Osteocyte (in vitro differentiated cells): ENCODE data around the gene ABCA3. TPM values are rescaled to one million over a fixed set of nuclear protein-coding genes. Genes with fewer than 3 reads are reported as not detected.

Source experiments
- DNase-seq: peaks from one replicate; pipeline ENCODE4 v3.0.0; 2021; ENCODE audit warnings: mixed read lengths; ENCODE audit not compliant: unreplicated experiment; ENCODE audit errors: extremely low spot score
- H3K27ac Mint-ChIP-seq: one replicate; pipeline ENCODE4 v1.8.0; 2021; ENCODE audit warnings: mild to moderate bottlenecking, mixed read lengths; ENCODE audit not compliant: unreplicated experiment
- H3K27me3 Mint-ChIP-seq: one replicate; pipeline ENCODE4 v1.8.0; 2021; ENCODE audit warnings: mixed read lengths; ENCODE audit not compliant: unreplicated experiment
- H3K36me3 Mint-ChIP-seq: one replicate; pipeline ENCODE4 v1.8.0; 2021; ENCODE audit warnings: mixed read lengths; ENCODE audit not compliant: unreplicated experiment
- H3K4me1 Mint-ChIP-seq: one replicate; pipeline ENCODE4 v1.8.0; 2021; ENCODE audit warnings: mixed read lengths; ENCODE audit not compliant: unreplicated experiment
- H3K4me3 Mint-ChIP-seq: one replicate; pipeline ENCODE4 v1.8.0; 2021; ENCODE audit warnings: mild to moderate bottlenecking, moderate library complexity, mixed read lengths; ENCODE audit not compliant: unreplicated experiment
- H3K9me3 Mint-ChIP-seq: one replicate; pipeline ENCODE4 v1.8.0; 2021; ENCODE audit warnings: mixed read lengths; ENCODE audit not compliant: unreplicated experiment
- total RNA-seq: library from RNA; stranded (reverse); gene quantifications from 2 replicates; pipeline ENCODE4 v1.2.1, GENCODE V29; 2021
- TF ChIP-seq, protein P1 (sequence below): fragments of 200-600 bp; sonication (generic); IDR thresholded peaks from 2 replicates; pipeline ENCODE4 v1.5.0; 2021; ENCODE audit warnings: antibody characterized with exemption, mild to moderate bottlenecking, moderate library complexity

The ABCA3 gene
- total RNA-seq, 1 donor from 2014 or later: 20.4 TPM

DNA sequence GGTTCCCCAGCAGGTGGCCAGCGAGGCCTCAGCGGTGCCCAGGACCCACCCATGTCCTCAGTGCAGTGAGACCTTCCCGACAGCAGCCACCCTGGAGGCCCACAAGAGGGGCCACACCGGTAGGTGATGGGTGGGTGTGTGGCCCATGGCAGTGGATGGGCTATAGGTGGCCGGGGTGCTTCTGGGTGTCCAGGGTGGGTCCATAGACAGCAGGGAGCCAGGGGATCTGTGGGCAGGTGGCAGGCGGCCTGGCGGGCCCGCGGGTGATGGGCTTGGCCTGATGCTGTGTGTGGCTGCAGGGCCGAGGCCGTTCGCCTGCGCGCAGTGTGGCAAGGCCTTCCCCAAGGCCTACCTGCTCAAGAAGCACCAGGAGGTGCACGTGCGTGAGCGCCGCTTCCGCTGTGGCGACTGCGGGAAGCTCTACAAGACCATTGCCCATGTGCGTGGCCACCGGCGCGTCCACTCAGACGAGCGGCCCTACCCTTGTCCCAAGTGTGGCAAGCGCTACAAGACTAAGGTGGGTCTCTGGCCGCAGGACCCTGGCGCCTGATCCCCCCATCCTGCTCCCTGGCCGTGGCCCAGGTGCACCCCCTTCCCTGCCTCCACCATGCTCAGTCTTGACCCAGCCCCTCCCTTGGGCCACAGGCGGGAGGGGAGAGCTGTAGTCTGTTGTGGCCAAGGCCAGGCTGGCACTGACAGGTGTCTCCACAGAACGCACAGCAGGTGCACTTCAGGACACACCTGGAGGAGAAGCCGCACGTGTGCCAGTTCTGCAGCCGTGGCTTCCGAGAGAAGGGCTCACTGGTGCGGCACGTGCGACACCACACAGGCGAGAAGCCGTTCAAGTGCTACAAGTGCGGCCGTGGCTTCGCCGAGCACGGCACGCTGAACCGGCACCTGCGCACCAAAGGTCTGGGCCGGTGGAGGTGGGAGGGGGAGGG lies 106.4 kb downstream of the ABCA3 start:
- H3K9me3 Mint-ChIP-seq: no peaks in the 10 kb centered on the region
- peaks cover 9% of the 10 kb centered on the region for H3K36me3 Mint-ChIP-seq
- DNase-seq: no peak
- no peak overlapping the region for H3K27ac Mint-ChIP-seq
- H3K27me3 Mint-ChIP-seq: no peaks in the 10 kb centered on the region
- H3K4me1 Mint-ChIP-seq: peaks cover 2% of the 10 kb centered on the region
- TF ChIP-seq, protein P1, sequence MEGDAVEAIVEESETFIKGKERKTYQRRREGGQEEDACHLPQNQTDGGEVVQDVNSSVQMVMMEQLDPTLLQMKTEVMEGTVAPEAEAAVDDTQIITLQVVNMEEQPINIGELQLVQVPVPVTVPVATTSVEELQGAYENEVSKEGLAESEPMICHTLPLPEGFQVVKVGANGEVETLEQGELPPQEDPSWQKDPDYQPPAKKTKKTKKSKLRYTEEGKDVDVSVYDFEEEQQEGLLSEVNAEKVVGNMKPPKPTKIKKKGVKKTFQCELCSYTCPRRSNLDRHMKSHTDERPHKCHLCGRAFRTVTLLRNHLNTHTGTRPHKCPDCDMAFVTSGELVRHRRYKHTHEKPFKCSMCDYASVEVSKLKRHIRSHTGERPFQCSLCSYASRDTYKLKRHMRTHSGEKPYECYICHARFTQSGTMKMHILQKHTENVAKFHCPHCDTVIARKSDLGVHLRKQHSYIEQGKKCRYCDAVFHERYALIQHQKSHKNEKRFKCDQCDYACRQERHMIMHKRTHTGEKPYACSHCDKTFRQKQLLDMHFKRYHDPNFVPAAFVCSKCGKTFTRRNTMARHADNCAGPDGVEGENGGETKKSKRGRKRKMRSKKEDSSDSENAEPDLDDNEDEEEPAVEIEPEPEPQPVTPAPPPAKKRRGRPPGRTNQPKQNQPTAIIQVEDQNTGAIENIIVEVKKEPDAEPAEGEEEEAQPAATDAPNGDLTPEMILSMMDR: no peak
- no peak overlapping the region for H3K4me3 Mint-ChIP-seq

DNA sequence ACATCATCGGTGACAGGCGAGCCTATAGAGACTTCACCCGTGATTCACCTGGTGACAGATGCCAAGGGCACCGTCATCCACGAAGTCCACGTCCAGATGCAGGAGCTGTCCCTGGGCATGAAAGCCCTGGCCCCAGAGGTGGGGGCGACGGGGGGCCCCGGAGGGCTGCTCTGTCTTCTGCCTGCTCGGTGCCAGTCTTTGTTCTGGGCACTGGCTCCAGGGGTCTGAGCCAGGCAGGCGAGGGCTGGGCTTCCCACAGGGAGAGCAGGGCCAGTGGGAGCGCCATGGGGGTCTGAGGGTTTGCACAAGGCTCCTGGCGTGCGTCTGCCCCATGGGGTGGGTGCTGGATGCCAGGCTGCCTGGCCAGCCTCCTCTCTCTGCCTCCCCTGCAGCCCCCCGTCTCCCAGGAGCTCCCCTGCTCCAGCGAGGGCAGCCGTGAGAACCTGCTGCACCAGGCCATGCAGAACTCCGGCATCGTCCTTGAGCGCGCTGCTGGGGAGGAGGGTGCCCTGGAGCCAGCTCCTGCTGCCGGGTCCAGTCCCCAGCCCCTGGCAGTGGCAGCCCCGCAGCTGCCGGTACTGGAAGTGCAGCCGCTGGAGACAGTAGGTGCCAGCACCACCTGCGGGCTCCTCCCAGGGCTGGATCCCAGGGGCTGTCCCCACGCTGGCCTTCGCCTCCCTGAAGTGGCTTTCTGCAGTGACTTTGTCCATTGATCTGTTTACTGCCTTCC lies 107.3 kb downstream of the ABCA3 start:
- H3K4me1 Mint-ChIP-seq: peaks cover 2% of the 10 kb centered on the region
- no peak for DNase-seq
- H3K27ac Mint-ChIP-seq: no peak overlapping the region
- H3K9me3 Mint-ChIP-seq: no peaks in the 10 kb centered on the region
- TF ChIP-seq, protein P1: no peak
- peaks cover 9% of the 10 kb centered on the region for H3K36me3 Mint-ChIP-seq
- no peak overlapping the region for H3K4me3 Mint-ChIP-seq
- no peaks in the 10 kb centered on the region for H3K27me3 Mint-ChIP-seq

DNA sequence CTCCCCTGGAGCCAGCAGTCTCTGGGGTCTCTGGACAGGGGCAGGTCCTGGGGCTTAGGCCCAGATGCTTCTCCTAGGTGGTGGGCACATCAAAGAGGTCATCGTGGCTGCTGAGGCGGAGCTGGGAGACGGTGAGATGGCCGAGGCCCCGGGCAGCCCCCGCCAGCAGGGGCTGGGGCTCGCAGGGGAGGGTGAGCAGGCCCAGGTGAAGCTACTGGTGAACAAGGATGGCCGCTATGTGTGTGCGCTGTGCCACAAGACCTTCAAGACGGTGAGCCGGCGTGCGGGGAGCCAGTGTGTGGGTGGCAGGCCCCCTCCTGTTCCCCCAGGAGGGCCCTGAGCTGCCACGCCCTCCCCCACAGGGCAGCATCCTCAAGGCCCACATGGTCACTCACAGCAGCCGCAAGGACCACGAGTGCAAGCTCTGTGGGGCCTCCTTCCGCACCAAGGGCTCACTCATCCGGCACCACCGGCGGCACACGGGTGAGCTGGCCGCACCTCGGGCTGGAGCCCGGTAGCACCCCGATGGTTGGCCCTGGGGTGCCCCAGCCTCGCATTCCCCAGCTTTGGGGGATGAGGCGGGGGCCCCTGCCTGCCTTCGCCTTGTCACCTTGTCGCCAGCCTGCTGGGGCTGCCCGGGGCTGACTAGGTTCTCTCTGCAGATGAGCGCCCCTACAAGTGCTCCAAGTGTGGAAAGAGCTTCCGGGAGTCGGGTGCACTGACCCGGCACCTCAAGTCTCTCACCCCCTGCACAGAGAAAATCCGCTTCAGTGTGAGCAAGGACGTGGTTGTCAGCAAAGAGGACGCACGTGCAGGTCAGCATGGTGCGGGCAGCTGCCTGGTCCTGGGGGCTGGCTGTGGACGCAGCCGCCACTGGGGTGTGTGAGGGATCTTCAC lies 108.2 kb downstream of the ABCA3 start:
- no peaks in the 10 kb centered on the region for H3K9me3 Mint-ChIP-seq
- DNase-seq: no peak
- no peak overlapping the region for H3K4me3 Mint-ChIP-seq
- peaks cover 9% of the 10 kb centered on the region for H3K36me3 Mint-ChIP-seq
- peaks cover 2% of the 10 kb centered on the region for H3K4me1 Mint-ChIP-seq
- TF ChIP-seq, protein P1: no peak
- H3K27ac Mint-ChIP-seq: no peak overlapping the region
- H3K27me3 Mint-ChIP-seq: no peaks in the 10 kb centered on the region

DNA sequence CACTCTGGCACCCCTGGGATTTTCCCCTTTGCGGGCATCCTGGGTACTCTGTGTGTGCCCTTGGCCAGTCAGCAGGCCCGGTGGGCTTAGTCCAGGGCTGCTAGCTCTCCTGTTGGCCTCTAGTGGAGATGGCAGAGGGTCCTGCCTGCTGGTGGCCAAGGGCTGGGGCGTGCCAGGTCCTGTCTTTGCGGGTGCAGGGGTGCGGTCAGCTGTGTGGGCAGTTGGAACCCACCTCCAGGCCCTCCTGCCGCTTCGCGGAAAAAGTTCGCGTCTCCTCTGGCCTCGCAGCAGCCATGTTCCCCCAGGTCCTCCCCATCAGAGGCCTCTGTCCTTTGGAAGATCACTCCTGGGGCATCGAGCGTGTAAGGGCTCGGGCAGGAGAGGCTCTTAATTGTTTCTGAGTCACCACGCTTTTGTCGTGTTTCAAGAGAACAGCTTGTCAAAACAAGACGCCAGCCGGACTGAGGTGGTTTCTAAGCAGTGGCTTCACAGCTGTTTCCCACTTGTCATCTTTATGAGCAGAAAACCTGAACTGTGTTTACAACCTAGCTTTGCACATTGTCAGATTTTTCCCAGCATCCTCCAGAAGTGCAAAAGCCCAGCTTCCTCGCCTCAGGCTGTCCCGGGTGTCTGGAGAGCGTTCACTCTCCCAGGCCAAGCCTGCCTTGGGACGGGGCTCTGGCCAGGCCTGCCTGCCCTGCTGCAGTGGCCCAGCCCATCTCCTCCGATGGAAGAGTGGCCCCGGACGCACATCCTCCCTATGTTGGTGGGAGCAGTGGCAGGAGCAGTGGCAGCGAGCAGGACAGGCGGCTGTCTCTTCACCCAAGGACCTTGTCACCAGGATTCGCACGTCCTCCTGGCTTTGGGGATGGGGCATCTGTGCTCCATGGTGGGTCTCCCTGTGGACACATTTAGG lies 109.3 kb downstream of the ABCA3 start:
- H3K4me1 Mint-ChIP-seq: peaks cover 3% of the 10 kb centered on the region
- DNase-seq: peak; percentile 83
- H3K4me3 Mint-ChIP-seq: no peak overlapping the region
- H3K9me3 Mint-ChIP-seq: no peaks in the 10 kb centered on the region
- H3K27me3 Mint-ChIP-seq: no peaks in the 10 kb centered on the region
- TF ChIP-seq, protein P1: no peak
- no peak overlapping the region for H3K27ac Mint-ChIP-seq
- H3K36me3 Mint-ChIP-seq: peaks cover 9% of the 10 kb centered on the region
